GM12865 (cell line): ENCODE data around the gene CYB5A.

ENCODE experiments used
- DNase-seq: peaks from one replicate; pipeline ENCODE4 v3.0.0; 2010; ENCODE audit warnings: low read depth
- H3K4me3 ChIP-seq: 2 replicates; pipeline ENCODE4 v1.5.1; 2011; ENCODE audit warnings: mild to moderate bottlenecking, low read depth, low read length, control low read depth
- CTCF ChIP-seq: IDR thresholded peaks from 2 replicates; pipeline ENCODE4 v1.5.1; 2011; ENCODE audit warnings: low read length, control low read depth, low read depth, inconsistent platforms; ENCODE audit not compliant: insufficient read depth; ENCODE audit errors: missing control alignments

Gene CYB5A

GRCh38 chr18:74219056-74219455 is 72.7 kb downstream of the CYB5A start:
- no peak for DNase-seq
- no peak overlapping the region for H3K4me3 ChIP-seq
- no peak for TF ChIP-seq CTCF

GRCh38 chr18:74217476-74218143 is 74.2 kb downstream of the CYB5A start:
- no peak overlapping the region for H3K4me3 ChIP-seq
- DNase-seq: no peak
- no peak for TF ChIP-seq CTCF

GRCh38 chr18:74216661-74217110 is 75.1 kb downstream of the CYB5A start:
- no peak overlapping the region for H3K4me3 ChIP-seq
- TF ChIP-seq CTCF: no peak
- no peak for DNase-seq

- no peak for DNase-seq
- TF ChIP-seq CTCF: no peak
- no peak overlapping the region for H3K4me3 ChIP-seq
Measured at GRCh38 chr18:74215863-74216262, 75.9 kb downstream of the CYB5A start.

- DNase-seq: no peak
- H3K4me3 ChIP-seq: no peak overlapping the region
- no peak for TF ChIP-seq CTCF
Measured at GRCh38 chr18:74213429-74213828, 78.3 kb downstream of the CYB5A start.

- no peak for TF ChIP-seq CTCF
- no peak overlapping the region for H3K4me3 ChIP-seq
- DNase-seq: peak; percentile 18
Measured at GRCh38 chr18:74204526-74205152, 87.1 kb downstream of the CYB5A start.
